DMS153 treated with DMSO at 0.1 percent for 48 hours (cell line): ENCODE results near the gene SETMAR.
"Not testable (repeated sequence)": the region's sequence is repeated elsewhere in the genome, so short reads cannot be mapped to it uniquely, and the experiment has no call there.

Experiments used
- DNase-seq: peaks from one replicate; lab custom pipeline; 2025; ENCODE audit not compliant: unreplicated experiment; lab: John Stamatoyannopoulos, UW

Gene SETMAR

GRCh38 chr3:4303187-4304123 lies at the start of gene SETMAR:
Gene SETMAR, plus strand, starts transcription at chr3:4303369. Its CDS starts 2 bp downstream, at chr3:4303371.
- DNase-seq, result peak; percentile 33

GRCh38 chr3:4261406-4261805 lies 41.8 kb upstream of the SETMAR start:
- DNase-seq, result no peak

GRCh38 chr3:4264040-4264439 lies 39.1 kb upstream of the SETMAR start:
- no peak for DNase-seq

GRCh38 chr3:4270720-4271119 lies 32.4 kb upstream of the SETMAR start:
- DNase-seq, result no peak

GRCh38 chr3:4271834-4272233 lies 31.3 kb upstream of the SETMAR start:
- DNase-seq, result no peak

- no peak for DNase-seq
Measured at GRCh38 chr3:4279516-4280105, 23.6 kb upstream of the SETMAR start.

- no peak for DNase-seq
Measured at GRCh38 chr3:4281991-4282390, 21.2 kb upstream of the SETMAR start.

GRCh38 chr3:4284865-4285264 lies 18.3 kb upstream of the SETMAR start:
- no peak for DNase-seq

- no peak for DNase-seq
Measured at GRCh38 chr3:4289044-4289443, 14.1 kb upstream of the SETMAR start.

GRCh38 chr3:4290272-4290893 lies 12.8 kb upstream of the SETMAR start:
- DNase-seq, result no peak

- DNase-seq, result no peak
Measured at GRCh38 chr3:4292301-4292700, 10.9 kb upstream of the SETMAR start.

- DNase-seq, result no peak
Measured at GRCh38 chr3:4294616-4295327, 8.4 kb upstream of the SETMAR start.

- not testable (repeated sequence) for DNase-seq
Measured at GRCh38 chr3:4296454-4296853, 6.7 kb upstream of the SETMAR start.

GRCh38 chr3:4297486-4297885 lies 5.7 kb upstream of the SETMAR start:
- no peak for DNase-seq

GRCh38 chr3:4302747-4303146 lies 422 bp upstream of the SETMAR start:
- no peak for DNase-seq

GRCh38 chr3:4305210-4305609 lies 2.0 kb downstream of the SETMAR start:
- not testable (repeated sequence) for DNase-seq

- DNase-seq, result no peak
Measured at GRCh38 chr3:4306091-4306490, 2.9 kb downstream of the SETMAR start.

GRCh38 chr3:4306860-4307259 lies 3.7 kb downstream of the SETMAR start:
- DNase-seq, result no peak

GRCh38 chr3:4309491-4310128 lies 6.4 kb downstream of the SETMAR start:
- DNase-seq, result no peak

- DNase-seq, result no peak
Measured at GRCh38 chr3:4310971-4311370, 7.8 kb downstream of the SETMAR start.

- no peak for DNase-seq
Measured at GRCh38 chr3:4311496-4311895, 8.3 kb downstream of the SETMAR start.
